K562 (cell line): ENCODE results near the gene LMAN1L. TPM values are rescaled to one million over a fixed set of nuclear protein-coding genes. Genes with fewer than 3 reads are reported as not detected.

ENCODE experiments used
- ATAC-seq: fragments of 200-7000 bp; cut with Tn5 transposase; 3 replicates; pipeline ENCODE4 v1.9.1; 2020; ENCODE audit warnings: moderate library complexity
- BruUV-seq: library from RNA; stranded (reverse); fragments of 400-500 nt; replicated peaks from 2 replicates; lab custom pipeline; 2021; lab: Mats Ljungman, UMichigan
- CTCF ChIA-PET: fragments of 300-600 bp; formaldehyde crosslinking; extraction: SDS; loops from one replicate; lab custom pipeline; 2021; ENCODE audit warnings: low intra/inter-chr PET ratio; lab: Yijun Ruan, JAX
- POLR2A ChIA-PET: fragments of 300-600, 350-650 bp; sonication (Branson Sonifier 250); formaldehyde crosslinking; extraction: SDS; loops from one replicate; lab custom pipeline; 2021; ENCODE audit warnings: antibody characterized with exemption, inconsistent platforms; lab: Yijun Ruan, JAX
- DNase-seq, 4 experiments: peaks; one replicate each; pipeline versions ENCODE4 v3.0.0 to v3.0.0-alpha.2; 2011 to 2018; ENCODE audit warnings: low spot score in 3 of 4, mixed read lengths in 3 of 4; ENCODE audit errors: extremely low read depth in 1 of 4
- FAIRE-seq: peaks from 2 replicates; lab custom pipeline; 2011; peaks lifted over from hg19 to GRCh38; lab: Jason Lieb, UNC
- H2AFZ ChIP-seq: 2 replicates; pipeline ENCODE4 v1.6.0; 2011; ENCODE audit warnings: low read depth, low read length, control low read depth, inconsistent platforms
- H3K27ac ChIP-seq: fragments of 200-600 bp; 3 replicates; pipeline ENCODE4 v1.8.0; 2011; ENCODE audit warnings: low read depth, mild to moderate bottlenecking, control low read depth, inconsistent platforms, low read length, moderate library complexity, mixed read lengths; ENCODE audit errors: extremely low read depth
- H3K27me3 ChIP-seq, 2 experiments: fragments of 300-600 bp in 1 of 2; 2 replicates in 1 of 2; 3 replicates in 1 of 2; pipeline versions ENCODE4 v1.6.0 to v1.8.0; 2011; ENCODE audit warnings: inconsistent platforms in 2 of 2, low read length in 2 of 2, mild to moderate bottlenecking in 1 of 2, mixed read lengths in 1 of 2, moderate library complexity in 1 of 2; ENCODE audit not compliant: control insufficient read depth in 2 of 2, insufficient read depth in 2 of 2
- H3K36me3 ChIP-seq: fragments of 300-600 bp; 3 replicates; pipeline ENCODE4 v1.8.0; 2011; ENCODE audit warnings: mild to moderate bottlenecking, low read length, inconsistent platforms; ENCODE audit not compliant: control insufficient read depth, insufficient read depth
- H3K4me1 ChIP-seq, 2 experiments: fragments of 200-600 bp in 1 of 2; replicated peaks in 1 of 2; 2 replicates in 1 of 2; 3 replicates in 1 of 2; pipeline versions ENCODE4 v1.5.1 to v1.8.0; 2011; ENCODE audit warnings: inconsistent platforms in 2 of 2, low read length in 2 of 2, mild to moderate bottlenecking in 1 of 2, mixed read lengths in 1 of 2, moderate library complexity in 1 of 2; ENCODE audit not compliant: control insufficient read depth in 2 of 2, insufficient read depth in 2 of 2
- H3K4me2 ChIP-seq: 2 replicates; pipeline ENCODE4 v1.6.1; 2011; ENCODE audit warnings: low read length, control low read depth, inconsistent platforms, mixed read lengths; ENCODE audit not compliant: insufficient read depth
- H3K4me3 ChIP-seq: fragments of 200-600 bp; sonication (generic), shearing (Covaris generic); 2 replicates; pipeline ENCODE4 v1.5.1; 2016; ENCODE audit warnings: control low read depth, inconsistent platforms
- H3K79me2 ChIP-seq: fragments of 200-600 bp; 3 replicates; pipeline ENCODE4 v1.8.0; 2011; ENCODE audit warnings: low read length, inconsistent platforms; ENCODE audit not compliant: control insufficient read depth, insufficient read depth
- H3K9ac ChIP-seq, 2 experiments: 2 replicates each; pipeline versions ENCODE4 v1.6.0 to v1.6.1; 2011; ENCODE audit warnings: low read depth in 2 of 2, low read length in 2 of 2, control low read depth in 1 of 2, inconsistent platforms in 1 of 2, mild to moderate bottlenecking in 1 of 2, mixed read lengths in 1 of 2; ENCODE audit not compliant: insufficient read depth in 1 of 2
- H3K9me1 ChIP-seq: one replicate; pipeline ENCODE4 v1.6.0; 2011; ENCODE audit warnings: inconsistent platforms, mild to moderate bottlenecking, low read length, moderate library complexity; ENCODE audit not compliant: control insufficient read depth, insufficient read depth
- H3K9me3 ChIP-seq: replicated peaks from 2 replicates; pipeline ENCODE4 v1.5.1; 2011; ENCODE audit warnings: low read depth, low read length, inconsistent platforms; ENCODE audit not compliant: control insufficient read depth, insufficient read depth
- H4K20me1 ChIP-seq: replicated peaks from 2 replicates; pipeline ENCODE4 v1.6.1; 2011; ENCODE audit warnings: low read length, inconsistent platforms, mixed read lengths; ENCODE audit not compliant: control insufficient read depth, insufficient read depth
- NFIX ChIP-seq: fragments of 250-450 bp; sonication (Bioruptor Pico); IDR thresholded peaks from 2 replicates; pipeline ENCODE4 v1.4.0; 2020; ENCODE audit warnings: low read depth, mild to moderate bottlenecking, moderate library complexity
- ZNF140 ChIP-seq: fragments of 250-450 bp; sonication (Bioruptor Pico); IDR thresholded peaks from 2 replicates; pipeline ENCODE4 v1.8.0; 2021; ENCODE audit warnings: moderate library complexity, mild to moderate bottlenecking, inconsistent platforms
- ZNF282 ChIP-seq: sonication (generic); formaldehyde crosslinking; IDR thresholded peaks from 2 replicates; pipeline ENCODE4 v1.8.1; 2023; ENCODE audit warnings: missing genetic modification reagents
- WGBS: fragments of 100-300 bp; shearing (Covaris generic); methylation state at CpG from one replicate; pipeline ENCODE4 v1.1.6; 2016; ENCODE audit warnings: low coverage, mixed read lengths; ENCODE audit not compliant: insufficient coverage; ENCODE audit errors: missing lambda C conversion rate; 5-methylcytosine and 5-hydroxymethylcytosine counted together
- in situ Hi-C: fragments of 300-500 bp; cut with MboI; formaldehyde crosslinking; loops from 4 replicates; pipeline ENCODE4 v1.15.0; 2018; ENCODE audit warnings: inconsistent platforms, mixed read lengths
- intact Hi-C: fragments of 100-400 bp; cut with micrococcal nuclease; formaldehyde crosslinking; loops from 2 replicates; pipeline ENCODE4 v1.14.2; 2022
- polyA plus RNA-seq, 8 experiments: library from polyadenylated mRNA; depleted of rRNA in 4 of 8; stranded (reverse) in 5 of 8; unstranded in 3 of 8; fragments of >200 nt; fragmentation: Nextera tagmentation in 2 of 8; fragmentation: Illumina TruSeq in 1 of 8; extraction: Ambion mirVana in 2 of 8; extraction: Trizol in 1 of 8; gene quantifications; 2 replicates each; pipeline versions ENCODE4 v1.2.1 to v1.2.3, GENCODE V29; 2011 to 2014; ENCODE audit warnings: inconsistent platforms in 1 of 8, missing spikeins in 1 of 8
- total RNA-seq, 7 experiments: library from RNA; depleted of rRNA in 6 of 7; stranded (reverse); fragments of >200 nt in 6 of 7; fragmentation: Illumina TruSeq in 2 of 7; extraction: Trizol in 2 of 7; gene quantifications; 2 replicates each; pipeline versions ENCODE4 v1.2.1 to v1.2.3, GENCODE V29; 2011 to 2021; ENCODE audit warnings: low replicate concordance in 1 of 7
- TF ChIP-seq, protein P1 (sequence below): fragments of 200-800 bp; sonication (Bioruptor generic); IDR thresholded peaks from 2 replicates; pipeline ENCODE4 v1.6.1; 2017; ENCODE audit warnings: missing genetic modification characterization, missing compliant biosample characterization
- TF ChIP-seq, protein P2 (sequence below), 2 experiments: fragments of 450-650 bp; IDR thresholded peaks; 2 replicates each; pipeline ENCODE4 v1.6.1; 2016

LMAN1L gene
- total and polyA plus RNA-seq, 9 of the 15 experiments (the other 6 are each of a cell fraction or from before 2014, with no cell fraction given) = not detected

DNA sequence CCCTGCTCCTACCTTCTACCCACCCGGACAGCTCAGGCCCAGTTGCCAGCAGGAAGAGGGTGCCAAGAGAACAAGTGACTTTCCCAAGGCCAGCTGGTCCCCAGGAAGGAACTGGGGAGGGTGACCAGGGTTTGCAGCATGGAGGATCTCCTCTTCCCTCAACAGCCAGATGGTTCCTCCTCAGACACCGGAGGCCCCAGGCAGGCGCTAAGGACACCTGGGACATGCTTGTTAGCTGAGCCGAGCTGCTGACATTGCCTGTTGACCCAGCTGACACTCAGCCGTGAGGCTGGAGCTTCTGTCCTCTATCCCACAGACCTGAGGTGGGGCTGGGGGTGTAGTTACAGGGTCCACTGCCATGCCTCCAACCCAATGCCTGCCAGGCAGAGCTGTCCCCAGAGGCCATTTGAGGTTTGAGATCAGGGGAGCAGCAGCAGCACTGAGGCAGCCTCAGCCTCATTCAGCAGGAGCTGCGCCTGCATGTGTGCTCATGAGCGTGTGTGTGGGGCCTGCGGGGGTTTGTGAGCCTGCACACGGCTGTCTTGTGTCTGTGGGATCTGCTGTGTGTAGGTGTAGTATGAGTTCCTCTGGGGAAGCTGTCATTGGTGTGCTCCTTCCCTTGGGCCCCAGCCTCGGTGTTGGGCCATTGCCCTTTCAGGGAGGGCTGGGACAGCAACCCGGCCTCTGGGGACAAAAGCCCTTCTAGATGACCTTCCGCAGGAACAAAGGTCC, 20.9 kb downstream of the LMAN1L start:
- intact Hi-C loops = no loop called here
- Histone ChIP-seq H3K27me3 (peaks cover 0 to 17% of the 10 kb centered on the region in 2 experiments; a peak in 3 of 5 replicates), H3K9me1 (no peaks in the 10 kb centered on the region), H4K20me1 (peaks cover 6% of the 10 kb centered on the region; the same call in 1 of the 2 replicates), H3K4me2 (no peak overlapping the region), H3K36me3 (peaks cover 27% of the 10 kb centered on the region; the same call in 1 of the 3 replicates), H3K9ac (peak overlapping the region in 1 of 2 experiments; percentile 27; a peak in 1 of 4 replicates), H2AFZ (no peak overlapping the region), H3K79me2 (no peaks in the 10 kb centered on the region), H3K27ac (no peak overlapping the region), H3K4me3 (no peak overlapping the region), H3K4me1 (peaks cover 0 to 17% of the 10 kb centered on the region in 2 experiments; a peak in 1 of 5 replicates)
- CTCF ChIA-PET = no interaction called here
- POLR2A ChIA-PET = interaction anchor here (0.6 to 0.8 kb wide), 3 partner anchors 14 to 81 kb away, joined by 3 read pairs; no protein-coding TSS in a partner anchor
- no TSS peak for BruUV-seq
- FAIRE-seq = no peak
- WGBS = 48% methylated on average over 12 of the region's 12 CpGs
- no peak for DNase-seq
- no peak for TF ChIP-seq NFIX (CRISPR knock-in tag)
- TF ChIP-seq ZNF140 = no peak
- no peak for TF ChIP-seq ZNF282 (CRISPR knock-in tag)
- TF ChIP-seq, protein P1, sequence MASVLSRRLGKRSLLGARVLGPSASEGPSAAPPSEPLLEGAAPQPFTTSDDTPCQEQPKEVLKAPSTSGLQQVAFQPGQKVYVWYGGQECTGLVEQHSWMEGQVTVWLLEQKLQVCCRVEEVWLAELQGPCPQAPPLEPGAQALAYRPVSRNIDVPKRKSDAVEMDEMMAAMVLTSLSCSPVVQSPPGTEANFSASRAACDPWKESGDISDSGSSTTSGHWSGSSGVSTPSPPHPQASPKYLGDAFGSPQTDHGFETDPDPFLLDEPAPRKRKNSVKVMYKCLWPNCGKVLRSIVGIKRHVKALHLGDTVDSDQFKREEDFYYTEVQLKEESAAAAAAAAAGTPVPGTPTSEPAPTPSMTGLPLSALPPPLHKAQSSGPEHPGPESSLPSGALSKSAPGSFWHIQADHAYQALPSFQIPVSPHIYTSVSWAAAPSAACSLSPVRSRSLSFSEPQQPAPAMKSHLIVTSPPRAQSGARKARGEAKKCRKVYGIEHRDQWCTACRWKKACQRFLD (CRISPR knock-in tag) = no peak
- TF ChIP-seq, protein P2, sequence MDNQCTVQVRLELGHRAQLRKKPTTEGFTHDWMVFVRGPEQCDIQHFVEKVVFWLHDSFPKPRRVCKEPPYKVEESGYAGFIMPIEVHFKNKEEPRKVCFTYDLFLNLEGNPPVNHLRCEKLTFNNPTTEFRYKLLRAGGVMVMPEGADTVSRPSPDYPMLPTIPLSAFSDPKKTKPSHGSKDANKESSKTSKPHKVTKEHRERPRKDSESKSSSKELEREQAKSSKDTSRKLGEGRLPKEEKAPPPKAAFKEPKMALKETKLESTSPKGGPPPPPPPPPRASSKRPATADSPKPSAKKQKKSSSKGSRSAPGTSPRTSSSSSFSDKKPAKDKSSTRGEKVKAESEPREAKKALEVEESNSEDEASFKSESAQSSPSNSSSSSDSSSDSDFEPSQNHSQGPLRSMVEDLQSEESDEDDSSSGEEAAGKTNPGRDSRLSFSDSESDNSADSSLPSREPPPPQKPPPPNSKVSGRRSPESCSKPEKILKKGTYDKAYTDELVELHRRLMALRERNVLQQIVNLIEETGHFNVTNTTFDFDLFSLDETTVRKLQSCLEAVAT (IDR thresholded peaks at IDR 0.05) = no peak
- TF ChIP-seq, all 486 proteins: peak for 0
- no peak for ATAC-seq
- in situ Hi-C loops = no loop called here
- H3K9me3 ChIP-seq = no peaks in the 10 kb centered on the region
